NCI-H128 (cell line): ENCODE data around the gene GMIP.
"Not testable (repeated sequence)": the region's sequence is repeated elsewhere in the genome, so short reads cannot be mapped to it uniquely, and the experiment has no call there.

ENCODE experiments used
- DNase-seq: peaks from one replicate; lab custom pipeline; 2025; ENCODE audit not compliant: unreplicated experiment; lab: John Stamatoyannopoulos, UW

Gene GMIP

GRCh38 chr19:19613506-19613905 is 30.0 kb downstream of the GMIP start:
- no peak for DNase-seq

- DNase-seq: no peak
These were observed 32.9 kb downstream of the GMIP start for GRCh38 chr19:19610376-19611202.

- DNase-seq: not testable (repeated sequence)
These were observed 36.8 kb downstream of the GMIP start for GRCh38 chr19:19606686-19607085.

GRCh38 chr19:19606021-19606420 is 37.4 kb downstream of the GMIP start:
- DNase-seq: no peak

GRCh38 chr19:19602713-19603324 is 40.6 kb downstream of the GMIP start:
- DNase-seq: no peak

- no peak for DNase-seq
These were observed 41.2 kb downstream of the GMIP start for GRCh38 chr19:19602136-19602712.

GRCh38 chr19:19600793-19601330 is 42.6 kb downstream of the GMIP start:
- DNase-seq: no peak

GRCh38 chr19:19598728-19599451 is 44.6 kb downstream of the GMIP start:
- DNase-seq: not testable (repeated sequence)

- no peak for DNase-seq
These were observed 45.6 kb downstream of the GMIP start for GRCh38 chr19:19597809-19598306.

GRCh38 chr19:19595171-19595701 is 48.2 kb downstream of the GMIP start:
- DNase-seq: no peak

GRCh38 chr19:19594381-19594780 is 49.1 kb downstream of the GMIP start:
- no peak for DNase-seq

- DNase-seq: no peak
These were observed 50.8 kb downstream of the GMIP start for GRCh38 chr19:19592690-19593089.

GRCh38 chr19:19591133-19591825 is 52.2 kb downstream of the GMIP start:
- DNase-seq: no peak

GRCh38 chr19:19588546-19588945 is 54.9 kb downstream of the GMIP start:
- no peak for DNase-seq

GRCh38 chr19:19587771-19588170 is 55.7 kb downstream of the GMIP start:
- no peak for DNase-seq

GRCh38 chr19:19584356-19584755 is 59.1 kb downstream of the GMIP start:
- DNase-seq: no peak

GRCh38 chr19:19582471-19582870 is 61.0 kb downstream of the GMIP start:
- no peak for DNase-seq

GRCh38 chr19:19581391-19581790 is 62.1 kb downstream of the GMIP start:
- DNase-seq: no peak

GRCh38 chr19:19580418-19580817 is 63.0 kb downstream of the GMIP start:
- DNase-seq: no peak
